HepG2 (cell line): ENCODE data around the gene RPLP2. TPM values are rescaled to one million over a fixed set of nuclear protein-coding genes. Genes with fewer than 3 reads are reported as not detected.
A peak's percentile ranks its signal among the peaks of the same experiment; 100 is the strongest.

Experiments used
- ATAC-seq: fragments of 200-7000 bp; cut with Tn5 transposase; 3 replicates; pipeline ENCODE4 v1.9.1; 2020; ENCODE audit warnings: mild to moderate bottlenecking, moderate library complexity
- BruUV-seq: library from RNA; stranded (reverse); fragments of 400-500 nt; replicated peaks from 2 replicates; lab custom pipeline; 2021; lab: Mats Ljungman, UMichigan
- CTCF ChIA-PET: fragments of 300-600 bp; formaldehyde crosslinking; extraction: SDS; loops from one replicate; lab custom pipeline; 2021; ENCODE audit warnings: low total read pairs, inconsistent platforms, low intra/inter-chr PET ratio; lab: Yijun Ruan, JAX
- POLR2A ChIA-PET: fragments of 350-600 bp; sonication (Branson Sonifier 250); formaldehyde crosslinking; loops from one replicate; lab custom pipeline; 2020; ENCODE audit warnings: antibody characterized with exemption, inconsistent platforms; lab: Yijun Ruan, JAX
- DNase-seq: peaks from one replicate; pipeline ENCODE4 v3.0.0-alpha.2; 2015; ENCODE audit warnings: low spot score
- FAIRE-seq: peaks from 3 replicates; lab custom pipeline; 2011; peaks lifted over from hg19 to GRCh38; lab: Jason Lieb, UNC
- H2AFZ ChIP-seq: one replicate; pipeline ENCODE4 v1.6.1; 2011; ENCODE audit warnings: low read length, inconsistent platforms
- H3K27ac ChIP-seq: fragments of 300-600 bp; 3 replicates; pipeline ENCODE4 v1.8.0; 2011; ENCODE audit warnings: mixed run types, mild to moderate bottlenecking, mixed read lengths, low read length, inconsistent platforms; ENCODE audit not compliant: insufficient read depth; ENCODE audit errors: extremely low read length
- H3K27me3 ChIP-seq, 2 experiments: fragments of 200-600 bp in 1 of 2; 2 replicates in 1 of 2; 3 replicates in 1 of 2; pipeline versions ENCODE4 v1.6.0 to v1.8.0; 2011; ENCODE audit warnings: low read length in 2 of 2, mild to moderate bottlenecking in 2 of 2, moderate library complexity in 2 of 2, inconsistent platforms in 1 of 2; ENCODE audit not compliant: insufficient read depth in 2 of 2, control insufficient read depth in 1 of 2
- H3K36me3 ChIP-seq, 2 experiments: fragments of 200-600 bp in 1 of 2; replicated peaks in 1 of 2; 2 replicates in 1 of 2; 3 replicates in 1 of 2; pipeline versions ENCODE4 v1.5.1 to v1.8.0; 2011; ENCODE audit warnings: low read length in 2 of 2, inconsistent platforms in 1 of 2; ENCODE audit not compliant: insufficient read depth in 2 of 2, control insufficient read depth in 1 of 2
- H3K4me1 ChIP-seq: 2 replicates; pipeline ENCODE4 v1.5.1; 2012; ENCODE audit warnings: low read length, inconsistent platforms; ENCODE audit not compliant: insufficient read depth
- H3K4me2 ChIP-seq: 2 replicates; pipeline ENCODE4 v1.6.0; 2011; ENCODE audit warnings: low read depth, low read length, inconsistent platforms
- H3K4me3 ChIP-seq, 3 experiments: fragments of 200-600 bp in 1 of 3; sonication (generic), shearing (Covaris generic) in 1 of 3; replicated peaks in 1 of 3; 2 replicates each; pipeline ENCODE4 v1.5.1; 2011 to 2016; ENCODE audit warnings: low read length in 3 of 3, inconsistent platforms in 2 of 3, low read depth in 2 of 3, mild to moderate bottlenecking in 2 of 3, control low read depth in 1 of 3, mixed read lengths in 1 of 3; ENCODE audit not compliant: insufficient read depth in 1 of 3
- H3K79me2 ChIP-seq: one replicate; pipeline ENCODE4 v1.6.1; 2011; ENCODE audit warnings: low read length, inconsistent platforms; ENCODE audit not compliant: insufficient read depth
- H3K9ac ChIP-seq: 2 replicates; pipeline ENCODE4 v1.6.0; 2011; ENCODE audit warnings: mild to moderate bottlenecking, low read depth, low read length, inconsistent platforms; ENCODE audit not compliant: insufficient read depth
- H3K9me3 ChIP-seq: 2 replicates; pipeline ENCODE4 v1.5.1; 2012; ENCODE audit warnings: mild to moderate bottlenecking, low read length
- H4K20me1 ChIP-seq: 2 replicates; pipeline ENCODE4 v1.6.0; 2011; ENCODE audit warnings: inconsistent platforms, mild to moderate bottlenecking, low read length, moderate library complexity; ENCODE audit not compliant: insufficient read depth
- ARNT2 ChIP-seq: sonication (generic); formaldehyde crosslinking; IDR thresholded peaks from 2 replicates; pipeline ENCODE4 v1.8.0; 2022; ENCODE audit warnings: mild to moderate bottlenecking, low read depth, missing genetic modification reagents, moderate library complexity
- ATF1 ChIP-seq: IDR thresholded peaks from 2 replicates; pipeline ENCODE4 v1.6.1; 2016; ENCODE audit warnings: mild to moderate bottlenecking, control low read depth
- BORCS8-MEF2B ChIP-seq: sonication (generic); formaldehyde crosslinking; IDR thresholded peaks from 2 replicates; pipeline ENCODE4 v1.8.0; 2022; ENCODE audit warnings: mild to moderate bottlenecking, missing genetic modification reagents
- GRHL1 ChIP-seq: sonication (generic); formaldehyde crosslinking; conservative IDR thresholded peaks from 2 replicates; pipeline ENCODE4 v1.8.0; 2022; ENCODE audit warnings: missing genetic modification reagents
- HMG20A ChIP-seq: IDR thresholded peaks from 2 replicates; pipeline ENCODE4 v1.6.1; 2016; ENCODE audit warnings: borderline replicate concordance
- HNF4A ChIP-seq: sonication (generic); formaldehyde crosslinking; IDR thresholded peaks from 2 replicates; pipeline ENCODE4 v1.4.0; 2020; ENCODE audit warnings: missing genetic modification reagents
- IRF2 ChIP-seq: IDR thresholded peaks from 2 replicates; pipeline ENCODE4 v1.6.1; 2018; ENCODE audit warnings: missing genetic modification reagents, missing compliant biosample characterization
- PHF5A ChIP-seq: IDR thresholded peaks from one replicate; pipeline ENCODE4 v1.6.1; 2018; ENCODE audit warnings: low read depth, missing genetic modification reagents; ENCODE audit not compliant: unreplicated experiment
- RARG ChIP-seq: sonication (generic); formaldehyde crosslinking; IDR thresholded peaks from 2 replicates; pipeline ENCODE4 v1.4.0; 2020; ENCODE audit warnings: low read depth, mild to moderate bottlenecking, missing genetic modification reagents
- SIN3B ChIP-seq: fragments of 150-350 bp; IDR thresholded peaks from 2 replicates; pipeline ENCODE4 v1.6.1; 2014; ENCODE audit warnings: low read length
- ZNF136 ChIP-seq: sonication (generic); formaldehyde crosslinking; IDR thresholded peaks from 2 replicates; pipeline ENCODE4 v1.8.1; 2022; ENCODE audit warnings: low read depth, mild to moderate bottlenecking, moderate library complexity, missing genetic modification reagents
- ZNF468 ChIP-seq: sonication (generic); formaldehyde crosslinking; IDR thresholded peaks from 2 replicates; pipeline ENCODE4 v1.8.0; 2022; ENCODE audit warnings: mild to moderate bottlenecking, moderate library complexity, missing genetic modification reagents
- ZNF720 ChIP-seq: sonication (generic); formaldehyde crosslinking; IDR thresholded peaks from 2 replicates; pipeline ENCODE4 v1.4.0; 2020; ENCODE audit warnings: missing genetic modification reagents
- ZNF83 ChIP-seq: sonication (generic); formaldehyde crosslinking; IDR thresholded peaks from 2 replicates; pipeline ENCODE4 v1.4.0; 2020; ENCODE audit warnings: missing genetic modification reagents, mild to moderate bottlenecking, borderline replicate concordance
- ZNF883 ChIP-seq: sonication (generic); formaldehyde crosslinking; IDR thresholded peaks from 2 replicates; pipeline ENCODE4 v1.5.1; 2020; ENCODE audit warnings: mild to moderate bottlenecking, missing genetic modification reagents; ENCODE audit errors: not compliant biosample characterization
- ZSCAN21 ChIP-seq: sonication (generic); formaldehyde crosslinking; IDR thresholded peaks from 2 replicates; pipeline ENCODE4 v1.8.0; 2022; ENCODE audit warnings: mild to moderate bottlenecking, missing genetic modification reagents, moderate library complexity, borderline replicate concordance
- WGBS: methylation state at CpG from one replicate; pipeline ENCODE4 v1.1.6; 2017; ENCODE audit warnings: low lambda C conversion rate; 5-methylcytosine and 5-hydroxymethylcytosine counted together
- in situ Hi-C: cut with HindIII; loops from 2 replicates; pipeline ENCODE4 v1.10.0; 2017; ENCODE audit warnings: low pct_unique_long_range_greater_than_20kb; ENCODE audit not compliant: extremely low pct_ligation_motif_present
- intact Hi-C: fragments of 100-400 bp; cut with micrococcal nuclease; formaldehyde crosslinking; loops from one replicate; pipeline ENCODE4 v1.10.0; 2022; ENCODE audit not compliant: unreplicated experiment
- polyA plus RNA-seq, 8 experiments: library from polyadenylated mRNA; depleted of rRNA in 3 of 8; stranded (reverse) in 7 of 8; unstranded in 1 of 8; fragments of >200 nt; fragmentation: Illumina TruSeq in 4 of 8; extraction: Trizol in 4 of 8; gene quantifications; 2 replicates each; pipeline versions ENCODE4 v1.2.1 to v1.2.3, GENCODE V29; 2011 to 2016; ENCODE audit warnings: low read depth in 4 of 8, missing spikeins in 1 of 8, mixed read lengths in 1 of 8; ENCODE audit not compliant: insufficient read depth in 1 of 8
- total RNA-seq, 5 experiments: library from RNA; depleted of rRNA; stranded (reverse); fragments of >200 nt; fragmentation: Illumina TruSeq; extraction: Trizol; gene quantifications; 2 replicates each; pipeline ENCODE4 v1.2.3, GENCODE V29; 2016; ENCODE audit warnings: low read depth in 1 of 5
- TF ChIP-seq, protein P1 (sequence below): sonication (generic); formaldehyde crosslinking; IDR thresholded peaks from 2 replicates; pipeline ENCODE4 v1.8.0; 2022; ENCODE audit warnings: mild to moderate bottlenecking, missing genetic modification reagents, moderate library complexity

RPLP2 gene
- total and polyA plus RNA-seq, 2 of the 13 experiments (the other 11 are each of a cell fraction or from before 2014, with no cell fraction given): 978 to 2,106 TPM

- TF ChIP-seq ZNF83 (CRISPR knock-in tag): no peak; the same call in 1 of the 2 replicates
- no peak for TF ChIP-seq RARG (CRISPR knock-in tag)
- no peak for TF ChIP-seq ZNF468 (CRISPR knock-in tag)
- TF ChIP-seq BORCS8-MEF2B (CRISPR knock-in tag): no peak
- TF ChIP-seq IRF2 (CRISPR knock-in tag): no peak
- no peak for TF ChIP-seq GRHL1
- no peak for TF ChIP-seq PHF5A (CRISPR knock-in tag)
- no peak for TF ChIP-seq HMG20A
Observed at GRCh38 chr11:830295-831117, 20.7 kb downstream of the RPLP2 start (continued).

- Histone ChIP-seq H3K4me3 (peak overlapping the region; percentile 28 to 81 (median 49); a peak in 3 of 6 replicates), H3K79me2 (peaks cover 11% of the 10 kb centered on the region), H3K27ac (no peak overlapping the region), H3K36me3 (peaks cover 0 to under 1% of the 10 kb centered on the region in 2 experiments; a peak in 1 of 5 replicates), H4K20me1 (peaks cover 7% of the 10 kb centered on the region; the same call in 1 of the 2 replicates), H3K9ac (peak overlapping the region; percentile 37; the same call in 1 of the 2 replicates), H3K9me3 (no peaks in the 10 kb centered on the region), H3K4me2 (peak overlapping the region; percentile 87), H3K27me3 (no peaks in the 10 kb centered on the region), H3K4me1 (peaks cover 71% of the 10 kb centered on the region), H2AFZ (no peak overlapping the region)
- WGBS: 60% methylated on average over 17 of the region's 31 CpGs
- TF ChIP-seq ATF1 (CRISPR knock-in tag) (no peak), ZNF883 (peak; percentile 9), HNF4A (CRISPR knock-in tag) (no peak), ZNF720 (no peak), SIN3B (no peak), ZNF136 (CRISPR knock-in tag) (no peak), ARNT2 (peak; percentile 5; the same call in 1 of the 2 replicates), ZSCAN21 (CRISPR knock-in tag) (0 out of 2 replicates have a peak, but pooled peaks have one; percentile 1)
- TF ChIP-seq, protein P1, sequence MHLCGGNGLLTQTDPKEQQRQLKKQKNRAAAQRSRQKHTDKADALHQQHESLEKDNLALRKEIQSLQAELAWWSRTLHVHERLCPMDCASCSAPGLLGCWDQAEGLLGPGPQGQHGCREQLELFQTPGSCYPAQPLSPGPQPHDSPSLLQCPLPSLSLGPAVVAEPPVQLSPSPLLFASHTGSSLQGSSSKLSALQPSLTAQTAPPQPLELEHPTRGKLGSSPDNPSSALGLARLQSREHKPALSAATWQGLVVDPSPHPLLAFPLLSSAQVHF: no peak
- FAIRE-seq (no peak), DNase-seq (no peak), ATAC-seq (no peak)
- ChIA-PET CTCF (no interaction called here), POLR2A (interaction anchor here (1.0 to 16.1 kb wide), 5 partner anchors 10 to 54 kb away, joined by 3 to 264 read pairs (median 18); partner anchors contain the start of genes PNPLA2, POLR2L, RPLP2 and TSPAN4)
- in situ Hi-C loops (no loop called here), intact Hi-C loops (no loop called here)
- BruUV-seq: no TSS peak
Observed at GRCh38 chr11:831118-831864, 21.5 kb downstream of the RPLP2 start.
